ENCODE data around the gene ZNF784. TPM values are rescaled to one million over a fixed set of nuclear protein-coding genes. Genes with fewer than 3 reads are reported as not detected.

ZNF784 gene
- total and polyA plus RNA-seq, 2 of the 13 experiments (the other 11 are each of a cell fraction or from before 2014, with no cell fraction given): 4.1 to 4.2 TPM

- no peak for TF ChIP-seq ZNF562 (CRISPR knock-in tag; IDR thresholded peaks at IDR 0.05; ENCODE audit: borderline replicate concordance)
- no peak for TF ChIP-seq TCF12 (IDR thresholded peaks at IDR 0.05)
- TF ChIP-seq TCF12 (CRISPR knock-in tag; IDR thresholded peaks at IDR 0.05): no peak
- TF ChIP-seq SP5 (CRISPR knock-in tag; IDR thresholded peaks at IDR 0.05; ENCODE audit: borderline replicate concordance, low read depth): peak; percentile 41; the same call in 1 of the 2 replicates
- 0 out of 2 replicates have a peak, but pooled peaks have one; percentile 24 for TF ChIP-seq KAT8 (CRISPR knock-in tag; IDR thresholded peaks at IDR 0.05)
- TF ChIP-seq ARNTL (CRISPR knock-in tag; IDR thresholded peaks at IDR 0.05): no peak
- TF ChIP-seq REXO4 (CRISPR knock-in tag; IDR thresholded peaks at IDR 0.05; ENCODE audit: borderline replicate concordance): no peak
- no peak for TF ChIP-seq ATM (IDR thresholded peaks at IDR 0.05; ENCODE audit: borderline replicate concordance)
- no peak for TF ChIP-seq RFXAP (CRISPR knock-in tag; IDR thresholded peaks at IDR 0.05; ENCODE audit: borderline replicate concordance)
- TF ChIP-seq TFAP4 (IDR thresholded peaks at IDR 0.05; ENCODE audit: borderline replicate concordance, low read depth): 0 out of 2 replicates have a peak, but pooled peaks have one; percentile 25
- TF ChIP-seq PBX2 (CRISPR knock-in tag; IDR thresholded peaks at IDR 0.05): peak; percentile 77
- TF ChIP-seq ZNF275 (CRISPR knock-in tag; IDR thresholded peaks at IDR 0.05; ENCODE audit: borderline replicate concordance): no peak
- no peak for TF ChIP-seq WIZ (CRISPR knock-in tag; IDR thresholded peaks at IDR 0.05)
- TF ChIP-seq SP1 (IDR thresholded peaks at IDR 0.05): no peak
- TF ChIP-seq SP1 (CRISPR knock-in tag; IDR thresholded peaks at IDR 0.05): 0 out of 2 replicates have a peak, but pooled peaks have one; percentile 36
- no peak for TF ChIP-seq PHF8 (CRISPR knock-in tag; IDR thresholded peaks at IDR 0.05)
- no peak for TF ChIP-seq NR2C2 (CRISPR knock-in tag; IDR thresholded peaks at IDR 0.05; ENCODE audit: borderline replicate concordance)
- TF ChIP-seq ZBTB38 (CRISPR knock-in tag; IDR thresholded peaks at IDR 0.05): peak; percentile 72; the same call in 1 of the 2 replicates
- TF ChIP-seq ZNF333 (CRISPR knock-in tag; IDR thresholded peaks at IDR 0.05; ENCODE audit: borderline replicate concordance): no peak
- no peak for TF ChIP-seq ZNF318 (CRISPR knock-in tag; IDR thresholded peaks at IDR 0.05)
Measured at GRCh38 chr19:55585658-55586339, 38.6 kb downstream of the ZNF784 start (continued).

Measured in HepG2 (cell line).